ENCODE data around the gene PIM3. TPM values are rescaled to one million over a fixed set of nuclear protein-coding genes. Genes with fewer than 3 reads are reported as not detected.

PIM3 gene
- total and polyA plus RNA-seq, 4 donors: 11.0 to 74.9 (median 28.7) TPM

DNA sequence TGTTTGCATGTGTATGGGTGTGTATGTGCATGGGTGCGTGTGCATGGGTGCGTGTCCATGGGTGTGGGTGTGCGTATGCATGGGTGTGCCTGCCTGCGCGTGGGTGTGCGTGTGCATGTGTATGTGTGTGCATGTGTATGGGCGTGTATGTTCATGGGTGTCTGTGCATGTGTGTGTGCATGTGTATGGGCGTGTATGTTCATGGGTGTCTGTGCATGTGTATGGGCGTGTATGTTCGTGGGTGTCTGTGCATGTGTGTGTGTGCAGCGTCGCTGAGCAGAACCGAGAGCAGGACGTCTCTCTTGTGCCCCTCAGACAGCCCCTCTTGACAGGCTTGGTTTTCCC, 38.1 kb downstream of the PIM3 start:
- peak in 1 of 2 donors; percentile 55 for DNase-seq
- H3K4me3 ChIP-seq (ENCODE audit: low read length in 2 of 2): no peak overlapping the region
- no peaks in the 10 kb centered on the region for H3K36me3 ChIP-seq (ENCODE audit: control insufficient read depth in 1 of 2, insufficient read depth in 2 of 2, low read length in 1 of 2)
- no peak for ATAC-seq (ENCODE audit: low FRiP score)
- no peak overlapping the region for H3K27ac ChIP-seq (ENCODE audit: low read depth in 1 of 2, low read length in 2 of 2)
- H3K27me3 ChIP-seq (ENCODE audit: control insufficient read depth in 1 of 2, insufficient read depth in 2 of 2, low read length in 1 of 2): no peaks in the 10 kb centered on the region
- 92 to 93% methylated on average over 14 of the region's 14 CpGs for WGBS, 2 donors
- H3K4me1 ChIP-seq (ENCODE audit: control insufficient read depth in 1 of 2, insufficient read depth in 2 of 2, low read length in 2 of 2): no peaks in the 10 kb centered on the region
- H3K9me3 ChIP-seq (ENCODE audit: control insufficient read depth, low read length): no peaks in the 10 kb centered on the region
- intact Hi-C loops (cut with DNase I): no loop called here

DNA sequence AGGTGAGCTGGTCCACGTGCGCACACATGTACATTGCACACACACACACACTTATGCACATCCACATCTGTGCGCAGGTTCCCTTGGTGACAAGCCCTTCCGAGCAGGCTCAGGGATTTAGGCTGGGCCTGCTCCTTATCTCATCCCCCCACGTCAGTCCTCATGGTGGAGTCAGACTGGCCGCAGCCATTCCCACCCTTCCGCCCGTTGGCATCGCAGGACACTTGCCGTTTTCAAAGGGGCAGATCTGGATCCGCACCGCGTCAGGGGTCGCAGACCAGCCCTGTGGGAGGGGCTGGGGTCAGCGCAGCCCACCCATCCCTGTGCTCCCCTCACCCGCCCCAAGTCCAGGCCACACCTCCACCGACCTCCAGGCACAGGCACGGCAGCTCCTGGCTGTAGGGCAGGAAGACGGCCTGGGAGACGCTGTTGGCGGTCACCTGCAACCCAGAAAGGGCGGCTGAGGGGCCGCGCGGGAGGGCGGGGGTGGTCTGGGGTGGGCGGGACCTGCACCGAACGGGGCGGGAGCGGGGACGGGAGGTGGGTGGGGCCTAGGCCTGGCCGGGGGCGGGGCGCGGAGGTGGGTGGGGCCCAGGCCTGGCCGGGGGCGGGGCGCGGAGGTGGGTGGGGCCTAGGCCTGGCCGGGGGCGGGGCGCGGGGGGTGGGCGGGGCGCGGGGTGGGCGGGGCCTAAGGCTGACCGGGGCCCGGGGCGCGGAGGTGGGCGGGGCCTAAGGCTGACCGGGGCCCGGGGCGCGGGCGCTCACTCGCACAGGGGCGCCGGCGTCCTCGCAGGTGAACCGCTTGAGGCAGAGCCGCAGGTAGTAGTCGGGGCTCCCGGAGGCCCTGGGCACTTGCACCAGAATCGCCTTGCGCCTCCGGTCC, 38.7 kb downstream of the PIM3 start:
- ATAC-seq (ENCODE audit: low FRiP score): no peak
- intact Hi-C loops (cut with DNase I): no loop called here
- Histone ChIP-seq H3K27me3 (ENCODE audit: control insufficient read depth in 1 of 2, insufficient read depth in 2 of 2, low read length in 1 of 2) (no peaks in the 10 kb centered on the region), H3K4me1 (ENCODE audit: control insufficient read depth in 1 of 2, insufficient read depth in 2 of 2, low read length in 2 of 2) (no peaks in the 10 kb centered on the region), H3K4me3 (ENCODE audit: low read length in 2 of 2) (no peak overlapping the region), H3K36me3 (ENCODE audit: control insufficient read depth in 1 of 2, insufficient read depth in 2 of 2, low read length in 1 of 2) (no peaks in the 10 kb centered on the region), H3K9me3 (ENCODE audit: control insufficient read depth, low read length) (no peaks in the 10 kb centered on the region), H3K27ac (ENCODE audit: low read depth in 1 of 2, low read length in 2 of 2) (no peak overlapping the region)
- DNase-seq: peak in 1 of 2 donors; percentile 55
- 12 to 20% methylated on average over 31 to 70 of the region's 70 CpGs for WGBS, 2 donors

DNA sequence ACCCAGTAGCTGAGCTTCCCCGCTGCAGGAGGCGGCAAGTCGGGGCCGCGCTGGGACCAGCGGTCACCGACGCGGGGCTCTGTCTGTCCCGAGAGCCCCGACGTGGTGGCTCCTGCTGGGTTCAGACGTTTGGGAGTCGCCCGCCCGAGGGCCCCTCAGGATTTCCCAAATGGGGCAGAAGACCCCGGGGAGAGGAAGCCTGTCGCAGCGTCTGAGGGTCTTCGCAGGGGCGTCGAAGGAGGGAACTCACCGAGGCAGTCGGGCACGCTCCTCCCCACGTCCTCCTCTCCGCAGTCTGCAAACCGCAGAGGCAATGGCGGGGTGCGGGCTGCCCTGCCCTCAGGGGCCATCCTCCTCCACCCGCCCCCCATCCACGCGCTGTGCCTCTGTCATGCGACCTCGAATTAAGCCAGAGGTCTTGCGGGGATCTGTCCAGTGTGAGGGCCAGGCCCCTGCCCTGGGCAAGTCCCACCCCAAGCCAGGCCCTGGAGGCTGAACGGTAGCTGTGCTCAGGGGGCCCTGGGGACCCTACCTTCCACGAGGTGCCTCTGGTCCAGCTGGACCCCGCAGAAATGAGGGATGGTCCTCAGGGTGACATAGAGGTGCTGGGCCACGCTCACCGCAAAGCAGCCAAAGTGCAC, 39.5 kb downstream of the PIM3 start:
- Histone ChIP-seq H3K27me3 (ENCODE audit: control insufficient read depth in 1 of 2, insufficient read depth in 2 of 2, low read length in 1 of 2) (no peaks in the 10 kb centered on the region), H3K4me3 (ENCODE audit: low read length in 2 of 2) (no peak overlapping the region), H3K4me1 (ENCODE audit: control insufficient read depth in 1 of 2, insufficient read depth in 2 of 2, low read length in 2 of 2) (no peaks in the 10 kb centered on the region), H3K36me3 (ENCODE audit: control insufficient read depth in 1 of 2, insufficient read depth in 2 of 2, low read length in 1 of 2) (no peaks in the 10 kb centered on the region), H3K9me3 (ENCODE audit: control insufficient read depth, low read length) (no peaks in the 10 kb centered on the region), H3K27ac (ENCODE audit: low read depth in 1 of 2, low read length in 2 of 2) (no peak overlapping the region)
- intact Hi-C loops (cut with DNase I): no loop called here
- ATAC-seq (ENCODE audit: low FRiP score) (no peak), DNase-seq (peak in 1 of 2 donors; percentile 73)
- WGBS, 2 donors: 37 to 39% methylated on average over 38 to 41 of the region's 41 CpGs

DNA sequence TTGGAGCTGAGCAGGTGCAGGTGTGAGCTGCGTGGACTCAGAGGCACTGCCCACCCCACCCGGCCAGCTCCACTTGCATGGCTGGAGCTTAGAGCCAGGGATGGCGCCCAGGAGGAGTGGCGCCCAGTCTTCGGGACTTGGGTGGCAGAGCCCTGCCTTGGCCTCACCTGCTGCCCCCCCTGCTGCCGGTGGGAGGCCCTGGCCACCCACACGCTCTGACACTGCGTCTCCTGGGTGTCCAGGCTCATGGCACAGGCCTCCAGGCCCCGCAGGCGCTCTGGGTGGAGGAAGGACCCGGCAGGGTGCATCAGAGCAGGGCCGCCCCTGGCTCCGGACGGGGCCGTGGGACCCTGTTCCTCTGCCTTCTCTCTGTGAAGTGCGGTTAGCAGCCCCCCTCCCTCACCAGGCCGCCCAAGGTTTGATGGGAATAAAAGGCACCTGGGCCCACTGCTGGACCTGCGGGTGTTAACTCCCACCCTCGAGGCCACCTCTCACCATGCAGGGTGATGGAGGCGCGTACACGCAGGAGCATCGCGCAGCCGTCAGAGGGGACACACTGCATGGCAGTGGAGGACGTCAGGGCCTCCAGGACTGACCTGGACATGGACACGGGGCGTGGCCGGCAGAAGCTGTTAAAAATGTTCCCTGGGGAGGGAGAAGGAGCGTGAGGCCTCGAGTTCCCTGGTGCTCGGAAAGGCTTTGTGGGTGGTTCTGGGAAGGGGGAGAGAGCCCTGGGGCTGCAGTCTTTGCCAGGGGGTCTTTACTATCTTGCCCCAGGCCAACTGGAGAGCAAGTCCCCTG, 40.2 kb downstream of the PIM3 start:
- no peak overlapping the region for H3K27ac ChIP-seq (ENCODE audit: low read depth in 1 of 2, low read length in 2 of 2)
- intact Hi-C loops (cut with DNase I): no loop called here
- no peaks in the 10 kb centered on the region for H3K27me3 ChIP-seq (ENCODE audit: control insufficient read depth in 1 of 2, insufficient read depth in 2 of 2, low read length in 1 of 2)
- no peak overlapping the region for H3K4me3 ChIP-seq (ENCODE audit: low read length in 2 of 2)
- H3K36me3 ChIP-seq (ENCODE audit: control insufficient read depth in 1 of 2, insufficient read depth in 2 of 2, low read length in 1 of 2): no peaks in the 10 kb centered on the region
- peak in 1 of 2 donors; percentile 74 for DNase-seq
- H3K9me3 ChIP-seq (ENCODE audit: control insufficient read depth, low read length): no peaks in the 10 kb centered on the region
- 94% methylated on average over 32 of the region's 32 CpGs for WGBS, 2 donors
- H3K4me1 ChIP-seq (ENCODE audit: control insufficient read depth in 1 of 2, insufficient read depth in 2 of 2, low read length in 2 of 2): no peaks in the 10 kb centered on the region
- ATAC-seq (ENCODE audit: low FRiP score): no peak

DNA sequence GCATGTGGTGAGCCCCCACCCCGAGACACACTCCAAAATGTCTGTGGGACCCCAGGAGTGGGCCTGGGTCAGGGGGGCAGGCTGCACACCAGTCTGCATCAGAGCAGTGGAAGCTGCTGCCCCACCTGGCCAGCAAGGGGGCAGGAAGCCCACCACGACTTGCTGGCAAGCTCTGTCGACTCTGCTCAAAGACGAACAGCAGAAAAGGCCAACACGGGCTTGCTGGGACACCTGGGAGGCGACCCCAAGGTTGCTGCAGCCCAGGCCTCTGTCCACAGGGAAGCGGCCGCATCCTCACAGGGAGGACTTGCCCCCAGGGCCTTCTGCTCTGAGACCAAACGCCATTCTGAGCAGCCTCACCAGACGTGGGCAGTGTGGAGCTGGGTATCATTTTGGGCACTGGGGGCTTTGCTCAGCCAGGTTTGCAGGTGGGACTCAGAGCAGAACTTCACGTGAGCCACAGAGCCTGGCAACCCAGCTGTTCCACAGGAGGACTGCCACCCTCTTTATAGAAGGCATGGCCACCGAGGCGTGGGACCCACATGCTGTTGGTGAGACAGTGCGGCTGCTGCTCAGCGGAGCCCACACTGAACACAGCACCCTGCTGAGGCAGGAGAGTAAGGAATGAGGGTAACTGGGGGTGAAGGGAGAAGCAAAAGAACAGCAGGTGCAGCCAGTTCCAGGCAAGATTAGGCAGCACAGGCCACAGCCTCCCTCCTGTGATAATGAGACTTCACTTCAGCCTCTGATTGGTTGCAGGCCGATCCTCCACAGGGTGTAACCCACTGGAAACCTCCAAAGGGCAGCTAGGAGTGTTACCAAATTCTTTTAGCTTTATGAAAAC, 41.0 kb downstream of the PIM3 start:
- Histone ChIP-seq H3K9me3 (ENCODE audit: control insufficient read depth, low read length) (no peaks in the 10 kb centered on the region), H3K27ac (ENCODE audit: low read depth in 1 of 2, low read length in 2 of 2) (no peak overlapping the region), H3K4me3 (ENCODE audit: low read length in 2 of 2) (no peak overlapping the region), H3K36me3 (ENCODE audit: control insufficient read depth in 1 of 2, insufficient read depth in 2 of 2, low read length in 1 of 2) (no peaks in the 10 kb centered on the region), H3K4me1 (ENCODE audit: control insufficient read depth in 1 of 2, insufficient read depth in 2 of 2, low read length in 2 of 2) (no peaks in the 10 kb centered on the region), H3K27me3 (ENCODE audit: control insufficient read depth in 1 of 2, insufficient read depth in 2 of 2, low read length in 1 of 2) (no peaks in the 10 kb centered on the region)
- intact Hi-C loops (cut with DNase I): no loop called here
- WGBS, 2 donors: 82 to 87% methylated on average over 16 of the region's 16 CpGs
- ATAC-seq (ENCODE audit: low FRiP score) (no peak), DNase-seq (peak in 1 of 2 donors; percentile 70)

DNA sequence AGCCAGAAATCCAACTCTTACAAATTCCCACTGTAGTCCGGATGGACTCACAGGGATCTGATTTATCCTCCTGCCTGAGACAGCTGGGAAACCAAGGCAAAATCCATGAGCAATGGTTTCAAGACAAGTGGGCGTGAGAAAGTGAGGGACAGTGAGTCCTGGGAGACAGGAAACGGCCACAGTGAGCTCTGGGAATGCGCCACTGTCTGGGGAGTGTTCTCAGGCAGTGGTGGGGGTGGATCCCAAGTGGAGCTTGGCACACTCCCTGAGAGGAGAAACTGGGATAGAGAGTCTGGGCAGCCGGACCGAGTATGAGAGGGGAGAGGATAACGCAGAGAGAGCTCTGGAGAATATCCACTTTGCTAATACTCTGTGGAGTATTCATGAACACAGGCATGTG, 42.2 kb downstream of the PIM3 start:
- intact Hi-C loops (cut with DNase I): no loop called here

DNA sequence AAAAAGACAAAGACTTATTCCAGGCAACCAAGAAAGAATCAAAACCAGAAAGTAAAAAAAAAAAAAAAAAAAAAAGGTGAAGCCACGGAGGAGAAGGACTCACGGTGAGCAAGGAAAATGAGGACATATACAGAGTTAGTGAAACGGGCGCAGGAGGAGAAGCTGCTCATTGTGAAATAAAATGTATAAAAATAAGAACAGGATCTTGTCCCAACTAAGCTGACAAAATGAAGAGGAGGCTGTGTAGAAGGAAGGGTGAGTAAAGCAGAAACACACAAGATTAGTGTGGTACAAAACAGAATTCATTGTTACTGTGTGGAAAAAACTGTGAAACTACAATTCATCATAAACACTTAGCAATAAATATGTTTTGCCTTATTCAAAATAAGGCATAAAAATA, 44.3 kb downstream of the PIM3 start:
- 68 to 79% methylated on average over 4 of the region's 4 CpGs for WGBS, 2 donors
- no peak overlapping the region for H3K27ac ChIP-seq (ENCODE audit: low read depth in 1 of 2, low read length in 2 of 2)
- H3K4me3 ChIP-seq (ENCODE audit: low read length in 2 of 2): no peak overlapping the region
- H3K27me3 ChIP-seq (ENCODE audit: control insufficient read depth in 1 of 2, insufficient read depth in 2 of 2, low read length in 1 of 2): no peaks in the 10 kb centered on the region
- DNase-seq (no peak), ATAC-seq (ENCODE audit: low FRiP score) (no peak)
- no peaks in the 10 kb centered on the region for H3K4me1 ChIP-seq (ENCODE audit: control insufficient read depth in 1 of 2, insufficient read depth in 2 of 2, low read length in 2 of 2)
- no peaks in the 10 kb centered on the region for H3K9me3 ChIP-seq (ENCODE audit: control insufficient read depth, low read length)
- intact Hi-C loops (cut with DNase I): no loop called here
- no peaks in the 10 kb centered on the region for H3K36me3 ChIP-seq (ENCODE audit: control insufficient read depth in 1 of 2, insufficient read depth in 2 of 2, low read length in 1 of 2)

More for the DNA sequence above, 42.2 kb downstream of the PIM3 start:
- Histone ChIP-seq H3K4me3 (ENCODE audit: low read length in 2 of 2) (no peak overlapping the region), H3K4me1 (ENCODE audit: control insufficient read depth in 1 of 2, insufficient read depth in 2 of 2, low read length in 2 of 2) (no peaks in the 10 kb centered on the region), H3K9me3 (ENCODE audit: control insufficient read depth, low read length) (no peaks in the 10 kb centered on the region), H3K27me3 (ENCODE audit: control insufficient read depth in 1 of 2, insufficient read depth in 2 of 2, low read length in 1 of 2) (no peaks in the 10 kb centered on the region), H3K27ac (ENCODE audit: low read depth in 1 of 2, low read length in 2 of 2) (no peak overlapping the region), H3K36me3 (ENCODE audit: control insufficient read depth in 1 of 2, insufficient read depth in 2 of 2, low read length in 1 of 2) (no peaks in the 10 kb centered on the region)
- 60 to 61% methylated on average over 7 of the region's 7 CpGs for WGBS, 2 donors
- DNase-seq (peak in 1 of 2 donors; percentile 67), ATAC-seq (ENCODE audit: low FRiP score) (no peak)

DNA sequence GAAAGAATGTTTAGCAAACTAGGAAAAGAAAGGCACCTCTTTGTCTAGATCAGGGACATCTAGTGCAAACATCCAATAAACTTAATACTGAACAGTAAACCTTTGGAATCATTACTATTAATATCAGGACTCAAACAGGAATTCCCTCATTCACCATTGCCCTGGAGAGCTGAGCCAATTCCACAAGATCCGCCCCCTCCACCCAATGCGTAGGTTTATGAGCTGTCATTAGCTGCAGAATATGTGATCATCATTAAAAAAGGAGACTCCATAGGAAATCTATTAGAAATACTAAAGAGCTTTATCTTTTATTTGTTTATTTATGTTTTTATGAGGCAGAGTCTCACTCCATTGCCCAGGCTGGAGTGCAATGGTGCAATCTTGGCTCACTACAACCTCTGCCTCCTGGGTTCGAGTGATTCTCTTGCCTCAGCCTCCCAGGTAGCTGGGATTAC, 46.5 kb downstream of the PIM3 start:
- WGBS, 2 donors: 89 to 91% methylated on average over 3 of the region's 3 CpGs
- Histone ChIP-seq H3K9me3 (ENCODE audit: control insufficient read depth, low read length) (no peaks in the 10 kb centered on the region), H3K27me3 (ENCODE audit: control insufficient read depth in 1 of 2, insufficient read depth in 2 of 2, low read length in 1 of 2) (no peaks in the 10 kb centered on the region), H3K4me3 (ENCODE audit: low read length in 2 of 2) (no peak overlapping the region), H3K4me1 (ENCODE audit: control insufficient read depth in 1 of 2, insufficient read depth in 2 of 2, low read length in 2 of 2) (no peaks in the 10 kb centered on the region), H3K27ac (ENCODE audit: low read depth in 1 of 2, low read length in 2 of 2) (no peak overlapping the region), H3K36me3 (ENCODE audit: control insufficient read depth in 1 of 2, insufficient read depth in 2 of 2, low read length in 1 of 2) (no peaks in the 10 kb centered on the region)
- DNase-seq (peak in 1 of 2 donors; percentile 3), ATAC-seq (ENCODE audit: low FRiP score) (no peak)
- intact Hi-C loops (cut with DNase I): no loop called here

Data from aorta (tissue), 5 donors.